Mucosa of rectum (tissue), 2 donors: ENCODE results near the gene BICC1.

ENCODE experiments used
- H3K27ac ChIP-seq, 2 donors: one replicate each; pipeline ENCODE4 v1.7.0; 2013; ENCODE audit warnings: inconsistent platforms in 2 of 2, low read depth in 2 of 2, low read length in 2 of 2
- H3K27me3 ChIP-seq, 2 donors: one replicate each; pipeline ENCODE4 v1.7.0; 2013; ENCODE audit warnings: low read length in 2 of 2; ENCODE audit not compliant: control insufficient read depth in 2 of 2, insufficient read depth in 2 of 2
- H3K36me3 ChIP-seq, 2 donors: one replicate each; pipeline ENCODE4 v1.7.0; 2013; ENCODE audit warnings: low read length in 2 of 2; ENCODE audit not compliant: control insufficient read depth in 2 of 2, insufficient read depth in 2 of 2
- H3K4me1 ChIP-seq, 2 donors: one replicate each; pipeline ENCODE4 v1.7.0; 2013; ENCODE audit warnings: low read length in 2 of 2, mild to moderate bottlenecking in 1 of 2; ENCODE audit not compliant: control insufficient read depth in 2 of 2, insufficient read depth in 2 of 2
- H3K4me3 ChIP-seq, 2 donors: one replicate each; pipeline ENCODE4 v1.7.0; 2013; ENCODE audit warnings: low read length in 2 of 2
- H3K9ac ChIP-seq, 2 donors: one replicate each; pipeline ENCODE4 v1.7.0; 2013; ENCODE audit warnings: low read length in 2 of 2, low read depth in 1 of 2, mild to moderate bottlenecking in 1 of 2
- H3K9me3 ChIP-seq, 2 donors: one replicate each; pipeline ENCODE4 v1.7.0; 2013; ENCODE audit warnings: low read length in 2 of 2; ENCODE audit not compliant: control insufficient read depth in 2 of 2
- donor health status: healthy.
- donor health status: Normal muscosa, but diverticular disease.

Gene BICC1

DNA sequence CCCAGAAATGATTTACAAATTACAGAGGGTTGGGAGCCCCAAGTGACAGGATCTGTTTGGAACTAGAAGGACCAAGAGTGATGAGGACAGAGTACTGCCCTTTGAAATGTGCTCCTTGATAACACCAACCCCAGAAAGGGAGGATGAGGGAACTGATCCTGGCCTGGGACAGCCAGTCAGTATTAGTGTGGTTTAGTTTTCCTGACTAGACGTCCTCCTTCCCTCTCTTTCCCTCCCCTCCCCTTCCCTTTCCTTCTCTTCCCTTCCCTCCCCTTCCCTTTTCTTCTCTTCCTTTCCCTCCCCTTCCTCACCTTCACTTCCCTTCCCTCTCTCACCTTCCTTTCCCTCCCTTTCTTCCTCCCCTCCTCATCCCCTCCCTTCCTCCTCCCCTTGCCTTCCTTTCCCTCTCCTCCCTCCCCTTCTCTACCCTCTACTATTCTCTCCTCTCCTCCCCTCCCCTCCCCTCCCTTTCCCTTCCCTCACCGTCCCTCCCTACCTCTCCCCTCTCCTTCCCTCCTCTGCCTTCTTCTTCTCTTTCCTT is 31.0 kb upstream of the BICC1 start:
- Histone ChIP-seq H3K36me3 (no peaks in the 10 kb centered on the region), H3K4me1 (no peaks in the 10 kb centered on the region), H3K4me3 (no peak overlapping the region), H3K9ac (no peak overlapping the region), H3K27ac (no peak overlapping the region), H3K27me3 (no peaks in the 10 kb centered on the region), H3K9me3 (no peaks in the 10 kb centered on the region)

- Histone ChIP-seq H3K4me1 (no peaks in the 10 kb centered on the region), H3K36me3 (no peaks in the 10 kb centered on the region), H3K9me3 (no peaks in the 10 kb centered on the region), H3K9ac (no peak overlapping the region), H3K27me3 (no peaks in the 10 kb centered on the region), H3K4me3 (no peak overlapping the region), H3K27ac (no peak overlapping the region)
These were observed 25.9 kb upstream of the BICC1 start for GRCh38 chr10:58486821-58487220.

- no peaks in the 10 kb centered on the region for H3K36me3 ChIP-seq
- no peak overlapping the region for H3K27ac ChIP-seq
- H3K27me3 ChIP-seq = no peaks in the 10 kb centered on the region
- no peak overlapping the region for H3K9ac ChIP-seq
- H3K4me3 ChIP-seq = no peak overlapping the region
- no peaks in the 10 kb centered on the region for H3K4me1 ChIP-seq
- H3K9me3 ChIP-seq = no peaks in the 10 kb centered on the region
These were observed 23.8 kb upstream of the BICC1 start for GRCh38 chr10:58488921-58489320.

GRCh38 chr10:58502956-58503355 is 9.7 kb upstream of the BICC1 start:
- Histone ChIP-seq H3K4me3 (no peak overlapping the region), H3K27me3 (no peaks in the 10 kb centered on the region), H3K27ac (no peak overlapping the region), H3K36me3 (no peaks in the 10 kb centered on the region), H3K9ac (no peak overlapping the region), H3K4me1 (no peaks in the 10 kb centered on the region), H3K9me3 (no peaks in the 10 kb centered on the region)

- Histone ChIP-seq H3K27me3 (no peaks in the 10 kb centered on the region), H3K9ac (no peak overlapping the region), H3K27ac (no peak overlapping the region), H3K36me3 (no peaks in the 10 kb centered on the region), H3K4me1 (peaks cover 0 to 6% of the 10 kb centered on the region in 2 donors), H3K9me3 (no peaks in the 10 kb centered on the region), H3K4me3 (no peak overlapping the region)
These were observed 4.4 kb upstream of the BICC1 start for GRCh38 chr10:58508316-58508715.

- Histone ChIP-seq H3K27ac (peak overlapping the region in 1 of 2 donors; percentile 34), H3K36me3 (no peaks in the 10 kb centered on the region), H3K9ac (peak overlapping the region; percentile 1 to 54), H3K4me1 (peaks cover 0 to 10% of the 10 kb centered on the region in 2 donors), H3K27me3 (peaks cover 0 to 3% of the 10 kb centered on the region in 2 donors), H3K4me3 (peak overlapping the region; percentile 66 to 80), H3K9me3 (no peaks in the 10 kb centered on the region)
These were observed 744 bp upstream of the BICC1 start for GRCh38 chr10:58511765-58512490.

- peak overlapping the region; percentile 29 to 61 for H3K9ac ChIP-seq
- H3K9me3 ChIP-seq = no peaks in the 10 kb centered on the region
- peak overlapping the region; percentile 66 to 78 for H3K4me3 ChIP-seq
- H3K27me3 ChIP-seq = peaks cover 0 to 3% of the 10 kb centered on the region in 2 donors
- H3K36me3 ChIP-seq = no peaks in the 10 kb centered on the region
- H3K4me1 ChIP-seq = peaks cover 0 to 10% of the 10 kb centered on the region in 2 donors
- peak overlapping the region; percentile 59 to 67 for H3K27ac ChIP-seq
These were observed 777 bp downstream of the BICC1 start for GRCh38 chr10:58513188-58514110.

DNA sequence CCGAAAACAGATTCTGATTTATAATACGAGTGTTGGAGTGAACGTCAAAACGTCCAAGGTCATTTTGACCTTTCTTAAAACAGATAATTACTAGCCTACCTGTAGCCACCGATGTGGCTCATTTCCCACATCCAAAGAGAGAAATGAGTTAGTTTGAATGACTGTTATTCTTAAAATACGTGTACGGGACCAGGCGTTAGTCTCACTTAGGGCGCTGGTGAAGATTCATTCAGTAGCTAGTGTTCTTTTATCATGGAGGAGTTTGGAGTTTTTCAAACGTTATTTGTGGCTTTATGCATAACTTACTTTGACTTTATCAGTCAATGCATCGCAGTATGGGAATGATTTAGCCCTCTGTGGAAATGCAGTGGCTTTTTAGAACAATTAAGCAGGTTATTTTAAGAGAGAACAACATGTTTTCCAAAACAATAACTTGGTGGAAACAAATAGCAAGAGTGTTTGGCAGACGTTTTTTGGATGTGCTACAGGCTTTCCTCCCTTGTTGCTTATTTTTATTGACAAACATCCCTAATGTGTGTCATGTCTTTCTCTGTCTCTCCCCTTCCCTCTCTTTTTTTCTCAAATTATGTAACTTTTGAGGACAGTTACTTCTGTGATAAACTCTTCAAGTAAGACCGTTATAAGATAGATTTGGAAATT is 1.6 kb downstream of the BICC1 start:
- Histone ChIP-seq H3K9ac (no peak overlapping the region), H3K27me3 (peaks cover 0 to 3% of the 10 kb centered on the region in 2 donors), H3K4me3 (peak overlapping the region in 1 of 2 donors; percentile 78), H3K4me1 (peaks cover 0 to 10% of the 10 kb centered on the region in 2 donors), H3K27ac (no peak overlapping the region), H3K36me3 (no peaks in the 10 kb centered on the region), H3K9me3 (no peaks in the 10 kb centered on the region)

DNA sequence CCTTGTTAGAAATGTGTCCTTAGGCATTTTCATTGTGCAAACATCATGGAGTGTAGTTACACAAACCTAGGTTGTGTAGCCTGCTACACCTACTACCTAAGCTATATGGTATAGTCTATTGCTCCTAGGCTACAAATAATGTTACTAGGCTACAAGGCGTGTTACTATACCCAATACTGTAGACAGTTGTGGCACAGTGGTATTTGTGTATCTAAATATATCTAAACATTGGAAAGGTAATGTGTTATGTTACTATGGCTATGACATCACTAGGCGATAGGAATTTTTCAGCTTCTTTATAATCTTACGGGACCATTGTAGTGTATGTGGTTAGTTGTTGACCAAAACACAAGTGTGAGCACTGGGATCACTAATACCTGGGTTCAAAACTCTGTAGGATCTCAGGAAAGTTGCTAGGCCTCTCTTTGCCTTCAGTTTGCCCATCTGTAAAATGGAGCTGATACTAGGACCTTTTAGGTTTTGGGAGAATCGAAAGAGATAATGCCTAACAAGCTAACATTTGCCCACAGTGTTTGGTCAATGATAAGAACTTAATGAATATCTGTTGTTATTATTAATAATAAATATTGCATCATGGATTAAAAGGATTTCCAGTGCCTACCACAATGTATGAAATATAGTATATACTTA is 2.7 kb downstream of the BICC1 start:
- Histone ChIP-seq H3K4me1 (peaks cover 0 to 10% of the 10 kb centered on the region in 2 donors), H3K9ac (no peak overlapping the region), H3K27ac (no peak overlapping the region), H3K9me3 (no peaks in the 10 kb centered on the region), H3K36me3 (no peaks in the 10 kb centered on the region), H3K4me3 (peak overlapping the region in 1 of 2 donors; percentile 78), H3K27me3 (peaks cover 0 to 3% of the 10 kb centered on the region in 2 donors)
